GM19238 (cell line): ENCODE data around the gene CNNM4.
A peak's percentile ranks its signal among the peaks of the same experiment; 100 is the strongest.

Source experiments
- DNase-seq: peaks from one replicate; pipeline ENCODE4 v3.0.0; 2011; ENCODE audit warnings: low spot score; ENCODE audit not compliant: insufficient read length

CNNM4 gene

DNA sequence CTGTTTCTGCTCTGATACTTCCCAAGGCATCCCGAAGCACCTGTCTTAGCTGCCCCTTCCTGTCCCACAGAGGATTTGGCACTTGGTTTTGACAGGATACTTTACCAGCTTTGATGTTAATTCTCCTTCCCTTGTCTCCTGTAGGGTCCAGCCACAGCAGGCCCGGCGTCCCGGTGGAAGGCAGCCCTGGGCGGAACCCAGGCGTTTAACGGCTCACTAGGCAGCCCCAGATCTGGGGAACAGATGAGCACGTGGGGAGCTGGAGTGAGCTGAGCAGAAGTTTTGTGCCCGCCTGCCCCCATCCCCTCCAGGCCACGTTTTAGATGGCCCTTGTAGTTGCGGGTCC, 71.7 kb downstream of the CNNM4 start:
- no peak for DNase-seq

DNA sequence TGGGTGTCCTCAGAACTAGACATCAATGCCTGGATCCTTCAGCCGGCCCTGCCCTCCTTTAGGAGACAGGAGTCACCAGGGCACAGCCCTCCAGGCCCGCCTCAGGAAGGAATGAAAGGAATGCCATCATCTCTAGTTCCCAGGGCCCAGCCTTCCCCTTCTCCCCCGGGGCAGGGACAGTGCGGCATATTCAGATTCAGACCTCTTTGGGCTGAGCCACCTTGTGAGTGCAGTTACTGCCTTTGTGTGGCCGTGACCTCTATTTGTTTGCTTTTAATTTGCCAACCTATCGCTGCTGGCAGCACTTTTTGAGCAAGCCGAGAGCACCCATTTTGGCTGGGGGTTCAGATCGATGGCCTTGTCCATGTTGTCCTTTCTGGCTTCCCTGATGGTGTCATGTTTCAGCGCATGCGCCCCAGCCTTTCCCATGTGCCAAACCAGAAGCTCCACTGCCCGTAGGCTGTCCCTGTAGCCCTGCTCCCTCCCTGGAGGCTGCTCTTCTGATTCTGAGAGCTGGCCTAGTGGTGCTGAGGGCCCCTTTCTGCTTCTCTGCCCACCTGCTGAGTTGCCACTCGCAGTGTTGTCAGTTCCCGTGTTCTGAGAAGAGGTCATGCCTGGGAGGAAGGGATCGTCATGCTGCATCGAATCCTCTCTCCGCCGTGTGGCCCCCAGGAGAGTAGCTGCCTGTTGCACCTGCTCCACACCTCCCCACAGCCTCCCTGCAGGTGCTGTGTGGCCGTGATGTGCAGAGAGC, 72.2 kb downstream of the CNNM4 start:
- DNase-seq, result no peak

DNA sequence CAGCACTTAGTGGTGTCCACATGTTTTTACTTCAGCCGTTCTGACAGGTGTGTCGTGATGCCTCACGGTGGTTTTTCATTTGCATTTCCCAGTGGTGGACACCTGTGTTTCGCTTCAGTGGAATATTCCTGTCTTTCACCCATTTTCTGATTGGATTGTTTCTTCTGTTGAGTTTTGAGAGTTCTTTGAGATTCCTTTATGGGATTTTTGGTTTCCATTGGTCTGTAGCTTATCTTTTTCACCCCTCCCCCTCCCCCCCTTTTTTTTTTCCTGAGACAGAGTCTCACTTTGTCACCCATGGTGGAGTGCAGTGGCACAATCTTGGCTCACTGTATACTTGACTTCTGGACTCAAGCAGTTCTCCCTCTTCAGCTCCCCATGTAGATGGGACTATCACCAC, 75.1 kb downstream of the CNNM4 start:
- DNase-seq, result no peak

DNA sequence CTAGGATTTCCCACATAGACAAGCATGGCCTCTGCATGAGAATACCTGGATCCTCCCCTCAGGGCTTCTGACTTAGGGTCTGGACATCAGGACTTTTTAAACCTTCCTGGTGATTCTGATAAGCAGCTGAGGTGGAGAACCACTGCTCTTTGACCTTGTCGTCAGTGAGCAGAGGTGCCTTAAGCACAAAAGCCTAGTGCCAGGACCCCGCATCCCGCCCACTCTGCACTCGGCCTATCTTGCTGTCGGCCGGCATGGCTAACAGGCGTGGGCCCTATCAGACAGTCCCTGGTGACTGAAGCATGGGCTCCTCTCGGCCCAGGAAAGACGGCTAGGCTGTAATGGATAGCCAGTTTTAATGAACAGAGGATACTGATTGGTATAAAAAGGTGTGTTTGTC, 76.9 kb downstream of the CNNM4 start:
- DNase-seq, result no peak

DNA sequence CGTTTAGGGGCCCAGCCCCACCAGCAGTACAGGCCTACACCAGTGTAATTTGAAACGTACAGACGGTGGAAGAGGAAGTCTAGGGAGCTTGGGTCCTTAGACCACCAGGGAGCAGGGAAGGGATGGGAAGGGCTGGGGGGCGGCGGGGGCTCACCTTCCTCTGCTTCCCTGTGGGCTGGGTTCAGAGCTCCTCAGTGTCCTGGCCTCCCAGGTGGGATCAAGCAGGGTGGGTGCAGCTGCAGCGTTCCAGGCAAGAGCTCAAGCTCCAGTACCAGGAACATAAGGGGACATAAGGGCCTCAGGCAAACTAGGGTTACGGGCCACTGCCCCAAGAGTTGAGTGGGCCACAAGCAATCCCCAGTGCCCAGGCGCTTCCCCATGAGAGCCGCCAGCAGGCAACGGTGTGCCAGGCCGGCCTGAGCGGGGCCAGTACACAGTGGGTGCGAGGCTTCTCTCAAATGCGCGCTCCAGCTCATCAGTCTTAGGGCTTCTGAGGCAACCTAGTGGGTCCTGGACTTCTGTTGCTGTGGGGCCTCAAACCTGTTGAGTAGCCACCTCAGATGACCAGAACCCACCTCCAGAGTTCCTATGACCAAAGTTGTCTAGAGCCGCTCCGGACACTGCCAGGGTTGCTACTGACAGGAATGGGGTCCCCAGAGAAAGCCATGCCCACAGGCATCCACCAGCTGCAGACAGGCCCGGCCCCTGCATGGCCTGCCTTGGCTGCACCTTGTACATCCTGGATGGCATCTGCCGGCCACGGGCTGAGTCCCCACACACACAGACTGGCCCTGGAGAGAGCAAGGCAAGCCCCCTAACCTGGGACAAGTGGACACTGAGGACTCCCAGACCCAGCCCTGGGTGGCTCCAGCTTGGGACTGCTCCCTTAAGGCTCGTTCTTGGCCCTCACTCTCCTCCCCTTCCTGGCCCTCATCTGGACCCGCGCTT, 77.9 kb downstream of the CNNM4 start:
- DNase-seq, result no peak

DNA sequence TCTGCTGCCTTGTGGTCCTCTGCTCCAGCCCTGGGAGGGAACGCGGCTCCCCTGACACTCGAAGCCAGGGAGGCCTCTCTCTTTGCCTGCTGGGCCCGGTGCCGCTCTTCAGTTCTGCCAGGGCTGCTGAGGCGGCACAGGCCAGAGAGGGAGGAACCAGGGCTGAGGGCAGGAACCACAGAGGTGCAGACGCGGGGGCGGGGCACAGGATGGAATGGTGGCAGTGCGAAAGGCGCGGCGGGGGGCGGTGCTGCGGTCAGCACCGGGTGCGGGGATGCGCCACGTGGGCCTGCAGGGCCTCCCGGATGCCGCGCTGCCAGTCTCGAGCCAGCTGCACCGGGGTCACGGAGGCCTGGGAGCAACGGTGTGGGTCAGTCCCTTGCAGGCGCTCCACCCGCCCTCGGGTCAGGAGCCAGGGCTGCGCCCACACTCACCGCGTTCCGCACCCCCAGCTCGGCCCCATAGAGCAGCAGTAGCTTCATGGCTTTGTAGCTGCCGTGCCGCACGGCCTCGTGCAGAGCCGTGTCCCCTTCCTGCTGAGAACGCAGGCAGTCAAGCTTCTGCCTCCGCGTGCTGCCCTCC, 78.7 kb downstream of the CNNM4 start:
- peak; percentile 45 for DNase-seq

DNA sequence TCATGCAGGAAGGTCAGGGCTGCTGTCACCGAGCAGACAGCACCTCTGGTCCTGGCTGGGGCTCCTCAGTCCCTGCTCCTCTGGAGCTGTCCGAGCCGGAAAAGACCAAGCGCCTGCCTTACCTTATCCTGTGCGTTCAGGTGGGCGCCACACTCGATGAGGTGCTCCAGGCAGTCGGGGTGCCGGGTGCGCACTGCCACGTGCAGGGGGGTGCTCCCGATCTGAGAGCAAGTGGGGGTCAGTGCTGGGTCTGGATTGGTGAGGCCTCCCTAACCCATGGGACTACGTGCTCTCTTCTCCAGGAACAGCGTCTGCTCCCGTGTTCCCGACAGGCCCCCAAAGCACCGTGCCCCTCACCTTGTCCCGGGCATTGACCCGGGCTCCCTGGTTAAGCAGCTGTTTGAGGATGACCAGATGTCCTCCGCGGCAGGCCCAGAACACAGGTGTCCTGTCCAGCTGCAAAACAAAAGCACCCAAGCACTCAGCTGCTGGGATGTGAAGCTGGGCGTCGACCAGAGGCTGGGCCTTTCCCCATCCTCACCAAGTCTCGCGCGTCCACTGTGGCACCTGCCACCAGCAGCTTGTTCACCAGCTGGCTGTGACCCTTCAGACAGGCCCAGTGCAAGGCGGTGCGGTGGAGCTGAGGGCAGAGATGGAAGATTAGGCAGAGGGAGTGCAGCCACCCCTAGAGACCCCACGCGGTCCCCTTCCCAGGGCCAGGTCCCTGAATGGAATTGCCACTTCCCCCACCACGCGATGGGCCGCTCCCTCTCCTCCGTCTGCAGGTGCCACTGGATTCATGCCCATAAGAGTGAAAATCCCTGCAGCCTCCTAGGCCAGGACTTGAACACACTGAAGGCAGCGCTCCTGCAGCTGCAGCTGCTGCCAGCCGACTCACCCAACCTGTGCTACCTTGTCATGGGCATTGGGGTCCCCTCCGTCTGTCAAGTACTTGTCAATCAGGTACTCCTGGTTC, 79.5 kb downstream of the CNNM4 start:
- DNase-seq, result no peak

DNA sequence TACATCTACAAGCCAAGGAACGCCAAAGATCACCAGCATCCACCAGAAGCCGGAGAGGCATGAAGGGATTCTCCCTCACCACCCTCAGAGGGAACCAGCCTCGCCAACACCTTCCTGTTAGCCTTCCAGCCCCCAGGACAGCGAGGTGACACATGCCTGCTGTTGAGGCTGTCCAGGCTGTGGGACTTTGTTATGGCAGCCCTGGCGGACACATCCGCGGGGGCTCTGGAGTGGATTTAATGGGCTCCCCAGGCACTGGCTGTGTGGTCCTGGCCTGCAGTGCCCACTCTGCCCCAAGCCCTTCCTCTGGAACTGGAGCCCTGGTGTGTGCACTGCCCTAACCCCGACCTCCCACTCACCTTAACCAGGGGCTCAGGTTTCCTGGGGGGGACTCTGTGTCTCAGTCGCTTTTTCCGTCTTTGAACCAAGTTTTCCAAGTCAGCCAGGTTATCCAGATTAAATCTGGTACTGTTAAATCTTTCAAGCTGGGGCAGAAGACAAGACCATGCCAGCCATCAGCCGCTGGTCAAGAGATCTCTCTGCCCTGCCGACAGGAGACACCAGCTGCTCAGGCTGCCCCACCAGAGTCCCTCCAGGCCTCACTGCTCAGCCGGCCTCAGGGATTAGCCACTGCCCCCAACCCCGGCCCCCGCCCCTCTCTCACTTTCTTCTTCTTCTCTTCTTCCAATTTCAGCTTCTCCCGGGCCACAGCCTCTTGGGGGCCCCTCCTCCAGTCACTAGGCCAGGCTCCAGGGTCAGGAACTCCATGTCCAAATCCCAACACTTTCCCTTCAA, 81.2 kb downstream of the CNNM4 start:
- DNase-seq, result no peak

DNA sequence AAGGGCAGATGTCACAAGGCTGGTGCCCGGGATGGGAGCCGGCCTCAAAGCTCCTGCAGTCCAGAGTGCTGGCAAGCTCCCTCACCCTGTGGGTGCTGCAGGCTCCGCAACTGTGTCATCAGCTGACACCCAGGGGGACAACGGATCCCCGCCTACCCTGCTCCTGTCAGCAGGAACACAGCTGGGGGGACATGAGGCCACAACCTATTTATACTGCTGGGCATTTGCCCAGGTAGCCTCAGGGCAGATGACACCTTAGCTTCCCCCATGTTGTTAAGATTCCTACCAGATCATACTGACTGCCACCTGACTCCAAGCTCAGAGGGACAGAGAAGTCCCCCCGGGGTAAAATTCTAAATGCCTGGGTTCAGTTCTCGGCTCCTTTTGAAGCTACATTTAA, 81.9 kb downstream of the CNNM4 start:
- DNase-seq, result no peak

DNA sequence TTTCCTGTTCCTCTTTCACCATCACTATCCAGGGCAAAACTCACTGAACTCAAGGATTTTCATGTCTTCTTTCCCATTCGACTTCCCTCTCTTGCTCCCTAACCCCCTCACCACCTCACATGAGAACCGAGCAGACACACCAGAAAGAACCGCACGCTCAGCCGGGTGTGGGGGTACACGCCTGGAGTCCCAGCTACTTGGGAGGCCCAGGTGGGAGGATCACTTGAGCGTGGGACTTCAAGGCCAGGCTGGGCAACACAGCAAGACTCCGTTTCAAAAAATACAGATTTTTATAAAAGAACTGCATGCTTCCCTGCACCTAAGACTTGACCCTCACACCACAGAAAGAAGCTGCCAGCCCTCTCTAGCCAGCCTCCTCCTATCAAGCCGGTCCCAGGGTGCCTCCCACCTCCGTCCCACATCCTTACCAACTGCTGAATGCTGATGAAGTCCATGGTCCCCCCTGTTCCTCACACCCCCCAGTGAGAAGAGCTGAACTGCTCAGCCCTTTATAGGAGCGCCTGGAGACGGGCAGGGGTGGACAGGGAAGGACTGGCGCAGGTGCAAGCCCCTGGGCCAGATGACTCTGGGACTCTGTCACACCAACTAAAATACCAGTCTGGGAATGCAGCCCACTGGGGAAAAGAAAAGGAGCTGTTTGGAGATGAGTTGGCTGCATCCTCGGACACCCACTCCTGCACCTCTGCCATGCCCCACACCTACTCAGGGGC, 83.0 kb downstream of the CNNM4 start, which contains the start of gene ANKRD23:
TSS of gene ANKRD23 (minus strand) at position 484 of the 731 bp plus-strand sequence. CDS start at position 455, 29 bp downstream.
- DNase-seq, result no peak

DNA sequence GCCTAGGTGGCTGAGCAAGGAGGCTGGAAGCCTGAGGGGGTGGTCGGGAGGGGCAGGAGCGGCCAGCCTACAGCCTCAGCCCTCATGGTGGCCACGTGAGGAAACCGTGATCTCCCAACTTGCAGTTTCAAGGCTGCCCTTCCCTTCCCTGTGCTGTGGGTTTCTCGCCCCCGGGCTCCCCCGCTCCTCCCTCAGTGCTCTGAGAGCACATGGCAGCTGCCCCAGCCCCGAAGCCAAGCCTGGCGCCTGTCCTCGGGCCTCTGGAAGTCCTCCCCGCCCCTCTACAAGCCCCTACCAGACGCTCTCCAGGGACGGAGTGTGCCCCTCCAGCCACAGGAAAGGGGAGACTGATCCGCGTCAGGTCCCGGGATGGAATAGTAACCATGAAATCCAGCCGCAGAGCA, 83.7 kb downstream of the CNNM4 start:
- DNase-seq, result no peak

DNA sequence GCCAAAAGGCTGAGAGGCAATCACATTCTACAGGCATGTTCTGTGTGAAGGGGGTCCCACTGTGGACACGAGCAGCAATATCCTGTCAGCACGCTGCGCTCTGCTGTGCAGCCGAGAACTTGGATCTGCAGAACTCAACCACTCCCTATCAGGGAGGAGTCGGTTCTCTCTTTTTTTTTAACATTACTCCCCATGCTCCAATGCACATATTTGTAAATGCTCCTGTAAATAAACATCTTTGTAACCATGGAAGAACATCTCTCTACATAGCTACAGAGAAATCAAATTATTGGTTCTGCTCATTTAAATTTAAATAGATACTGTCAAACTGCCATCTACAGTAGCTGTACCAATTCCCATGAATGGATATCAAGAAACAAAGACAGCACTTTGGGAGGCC, 86.1 kb downstream of the CNNM4 start:
- DNase-seq, result no peak

DNA sequence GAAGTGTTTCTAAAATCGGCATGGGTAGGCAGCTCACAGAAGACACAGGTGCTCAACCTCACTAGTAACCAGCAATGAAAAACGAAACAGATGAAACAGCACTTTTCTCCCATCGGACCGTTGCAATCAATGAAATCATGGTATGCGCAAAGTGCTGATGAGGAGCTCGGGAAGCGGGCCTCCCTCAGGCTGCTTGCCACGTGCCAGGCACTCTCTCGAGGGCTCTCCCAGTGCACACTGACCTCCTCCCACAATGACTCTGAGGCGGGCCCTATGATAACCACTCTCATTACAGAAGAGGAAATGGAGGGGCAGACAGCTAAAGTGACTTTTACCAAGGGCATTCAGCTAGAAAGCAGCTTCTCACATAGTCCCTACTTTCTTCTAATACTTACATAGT, 86.9 kb downstream of the CNNM4 start:
- DNase-seq, result no peak

DNA sequence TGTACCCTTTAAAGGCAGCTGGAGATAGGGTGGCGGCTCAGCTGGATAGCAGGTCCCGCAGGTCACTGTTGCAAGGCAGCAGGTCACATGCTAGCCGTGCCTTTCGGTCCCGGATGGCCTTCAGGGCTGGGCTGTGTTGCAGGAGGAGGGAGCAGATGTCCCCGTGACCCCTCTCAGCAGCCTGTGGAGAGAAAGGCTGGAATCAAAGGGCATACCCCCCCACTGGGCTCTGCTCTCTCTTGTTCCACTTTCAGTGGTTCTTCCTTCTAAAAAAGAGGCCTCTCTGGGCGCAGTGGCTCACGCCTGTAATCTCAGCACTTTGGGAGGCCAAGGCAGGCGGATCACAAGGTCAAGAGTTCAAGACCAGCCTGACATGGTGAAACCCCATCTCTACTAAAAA, 87.6 kb downstream of the CNNM4 start:
- no peak for DNase-seq

DNA sequence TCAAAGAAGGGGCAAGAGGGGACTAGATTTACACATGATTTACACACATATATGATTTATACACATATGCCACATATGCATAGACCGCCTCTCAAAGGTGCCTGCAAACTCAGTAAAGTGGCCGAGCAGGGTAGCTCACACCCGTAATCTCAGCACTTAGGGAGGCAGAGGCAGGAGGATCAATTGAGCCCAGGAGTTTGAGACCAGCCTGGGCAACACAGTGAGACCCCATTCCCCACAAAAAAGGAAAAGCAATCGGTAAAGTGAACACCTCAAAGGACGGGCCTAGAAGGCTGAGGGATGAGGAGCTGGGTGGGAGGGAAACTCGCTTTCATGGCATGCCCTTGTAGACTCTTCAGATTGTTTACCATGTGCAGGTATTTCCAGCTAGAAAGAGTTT, 92.0 kb downstream of the CNNM4 start:
- no peak for DNase-seq

DNA sequence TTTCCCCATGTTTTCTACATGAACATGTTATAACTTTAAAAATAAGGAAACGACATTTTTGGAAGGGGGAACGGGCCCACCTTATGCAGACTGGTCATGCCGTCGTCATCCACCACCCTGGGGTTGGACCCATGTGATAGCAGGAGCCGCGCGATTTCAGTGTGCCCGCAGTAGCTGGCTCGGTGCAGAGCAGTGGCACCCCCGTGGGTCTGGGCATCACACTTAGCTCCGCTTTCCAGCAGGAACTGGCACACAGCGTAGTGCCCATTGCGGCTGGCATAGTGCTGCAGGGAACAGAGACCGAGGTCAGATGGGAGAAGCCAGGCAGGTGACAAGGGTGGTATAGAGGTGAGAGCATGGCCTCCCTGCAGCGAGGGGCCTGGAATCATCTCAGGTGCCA, 92.6 kb downstream of the CNNM4 start:
- no peak for DNase-seq

DNA sequence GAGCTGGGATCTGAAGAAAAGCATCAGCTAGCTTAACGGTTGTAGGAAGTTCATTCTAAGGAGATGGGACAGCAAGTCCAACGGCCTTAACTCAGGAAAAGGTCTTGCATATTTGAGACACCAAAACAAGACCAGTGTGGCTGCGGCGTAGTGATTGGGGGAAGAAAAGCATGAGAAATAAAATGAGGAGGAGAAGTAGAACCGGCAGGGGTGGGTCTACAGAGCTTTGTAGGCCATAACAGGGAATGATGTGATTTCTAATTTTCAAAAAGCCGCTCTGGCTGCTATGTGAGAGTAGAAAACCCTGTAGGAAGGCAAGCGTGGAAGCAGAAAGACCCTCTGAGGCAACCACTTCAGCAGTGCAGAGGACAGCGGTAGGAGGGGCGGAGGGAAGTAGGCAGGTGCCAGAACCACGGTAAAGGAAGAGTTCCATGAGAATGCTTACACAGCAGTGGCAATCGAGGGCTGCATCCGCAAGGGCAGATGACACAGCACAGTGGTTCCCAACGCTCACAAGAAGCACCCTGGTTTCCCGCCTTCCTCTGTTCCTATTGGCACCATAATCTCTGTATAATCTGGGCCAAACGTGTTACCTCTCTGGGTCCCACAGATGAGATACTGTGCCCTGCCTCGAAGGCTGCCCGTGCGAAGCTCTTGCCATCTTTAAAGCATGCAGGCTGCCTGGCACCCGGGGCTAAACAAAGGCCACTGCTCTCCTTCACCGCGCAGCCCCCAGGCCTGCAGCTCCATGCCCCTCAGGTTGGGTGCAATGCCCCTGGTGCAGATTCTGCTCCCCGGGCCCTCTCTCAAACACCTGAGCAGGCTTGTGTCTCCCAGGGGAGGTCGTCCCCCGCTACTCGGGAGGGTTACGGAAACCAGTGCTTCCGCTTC, 96.3 kb downstream of the CNNM4 start:
- DNase-seq, result peak; percentile 44

DNA sequence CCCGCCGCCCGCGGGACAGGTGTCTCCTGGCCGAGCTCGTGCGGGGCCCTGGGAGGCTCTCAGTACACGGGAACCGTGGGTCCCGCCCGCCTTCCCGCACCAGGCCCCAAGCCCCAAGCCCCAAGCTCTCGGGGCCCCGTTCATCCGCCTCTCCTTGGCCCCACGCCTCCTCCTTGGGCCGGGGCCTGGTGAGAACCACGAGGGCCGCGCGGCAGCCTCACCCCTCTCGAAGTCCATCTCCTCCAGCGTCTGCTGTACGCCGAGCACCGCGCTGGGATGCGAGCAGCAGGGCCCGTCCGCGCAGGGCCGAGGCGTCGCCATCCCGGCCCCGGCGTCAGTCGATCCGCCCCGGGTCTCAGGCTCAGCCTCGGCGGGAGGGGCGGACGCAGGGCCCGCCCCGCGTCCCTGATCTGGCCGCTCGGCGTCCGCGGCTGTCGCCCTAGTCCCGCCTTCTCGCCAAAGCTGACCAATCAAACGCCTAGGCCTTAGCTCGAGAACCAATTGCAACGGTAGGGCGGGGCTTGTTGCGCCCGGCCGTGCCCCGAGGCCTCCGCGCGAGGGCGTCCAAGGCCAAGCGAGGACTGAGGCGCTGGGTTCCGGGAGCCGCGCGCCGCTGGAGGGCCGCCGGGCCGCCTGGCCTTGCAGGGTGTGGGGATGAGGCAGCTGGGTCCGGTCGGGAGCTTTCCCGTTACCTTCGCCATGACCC, 97.1 kb downstream of the CNNM4 start, which contains the start of gene ANKRD39:
TSS of gene ANKRD39 (minus strand) at position 350 of the 706 bp plus-strand sequence. CDS start at position 321, 29 bp downstream.
- peak; percentile 99 for DNase-seq
